Neural crest cell (in vitro differentiated cells): ENCODE measurements around the gene SEMA3A. TPM values are rescaled to one million over a fixed set of nuclear protein-coding genes. Genes with fewer than 3 reads are reported as not detected.

Source experiments
- DNase-seq: peaks from one replicate; pipeline ENCODE4 v3.0.0; 2021; ENCODE audit warnings: low read depth, mixed read lengths, low spot score
- H3K27ac Mint-ChIP-seq: one replicate; pipeline ENCODE4 v1.8.0; 2021; ENCODE audit warnings: mild to moderate bottlenecking, mixed read lengths; ENCODE audit not compliant: unreplicated experiment
- H3K27me3 Mint-ChIP-seq: 2 replicates; pipeline ENCODE4 v1.8.0; 2021; ENCODE audit warnings: low read depth, mild to moderate bottlenecking, mixed read lengths
- H3K36me3 Mint-ChIP-seq: 2 replicates; pipeline ENCODE4 v1.8.0; 2021; ENCODE audit warnings: low read depth, mild to moderate bottlenecking, mixed read lengths
- H3K4me1 Mint-ChIP-seq: 2 replicates; pipeline ENCODE4 v1.8.0; 2021; ENCODE audit warnings: mixed read lengths
- H3K4me3 Mint-ChIP-seq: one replicate; pipeline ENCODE4 v1.8.0; 2021; ENCODE audit warnings: mild to moderate bottlenecking, mixed read lengths
- H3K9me3 Mint-ChIP-seq: 2 replicates; pipeline ENCODE4 v1.8.0; 2021; ENCODE audit warnings: mixed read lengths
- CTCF ChIP-seq: fragments of 200-600 bp; sonication (generic); conservative IDR thresholded peaks from 2 replicates; pipeline ENCODE4 v1.5.0; 2021; ENCODE audit warnings: antibody characterized with exemption, mild to moderate bottlenecking
- total RNA-seq: library from RNA; stranded (reverse); gene quantifications from 2 replicates; pipeline ENCODE4 v1.2.1, GENCODE V29; 2021

Gene SEMA3A
- total RNA-seq, 1 donor from 2014 or later = 24.7 TPM

GRCh38 chr7:84190016-84190705, 4.4 kb downstream of the SEMA3A start:
- H3K9me3 Mint-ChIP-seq = no peaks in the 10 kb centered on the region
- no peaks in the 10 kb centered on the region for H3K36me3 Mint-ChIP-seq
- no peak overlapping the region for H3K27ac Mint-ChIP-seq
- DNase-seq = no peak
- peaks cover 26% of the 10 kb centered on the region for H3K4me1 Mint-ChIP-seq
- TF ChIP-seq CTCF = no peak
- H3K27me3 Mint-ChIP-seq = no peaks in the 10 kb centered on the region
- no peak overlapping the region for H3K4me3 Mint-ChIP-seq

GRCh38 chr7:84188786-84189405, 5.7 kb downstream of the SEMA3A start:
- peaks cover 23% of the 10 kb centered on the region for H3K4me1 Mint-ChIP-seq
- peak; percentile 56 for TF ChIP-seq CTCF
- H3K27ac Mint-ChIP-seq = no peak overlapping the region
- H3K4me3 Mint-ChIP-seq = no peak overlapping the region
- H3K27me3 Mint-ChIP-seq = no peaks in the 10 kb centered on the region
- H3K9me3 Mint-ChIP-seq = no peaks in the 10 kb centered on the region
- no peak for DNase-seq
- H3K36me3 Mint-ChIP-seq = no peaks in the 10 kb centered on the region

- H3K9me3 Mint-ChIP-seq = no peaks in the 10 kb centered on the region
- TF ChIP-seq CTCF = no peak
- H3K27me3 Mint-ChIP-seq = no peaks in the 10 kb centered on the region
- H3K27ac Mint-ChIP-seq = no peak overlapping the region
- H3K4me3 Mint-ChIP-seq = no peak overlapping the region
- peaks cover 20% of the 10 kb centered on the region for H3K4me1 Mint-ChIP-seq
- DNase-seq = no peak
- no peaks in the 10 kb centered on the region for H3K36me3 Mint-ChIP-seq
These were observed 6.6 kb downstream of the SEMA3A start for GRCh38 chr7:84187813-84188510.

GRCh38 chr7:84187087-84187805, 7.3 kb downstream of the SEMA3A start:
- Mint-ChIP-seq H3K4me1 (peaks cover 20% of the 10 kb centered on the region), H3K27me3 (no peaks in the 10 kb centered on the region), H3K9me3 (no peaks in the 10 kb centered on the region), H3K4me3 (no peak overlapping the region), H3K27ac (peak overlapping the region; percentile 8), H3K36me3 (no peaks in the 10 kb centered on the region)
- DNase-seq = no peak
- TF ChIP-seq CTCF = no peak

- Mint-ChIP-seq H3K36me3 (no peaks in the 10 kb centered on the region), H3K9me3 (no peaks in the 10 kb centered on the region), H3K27ac (no peak overlapping the region), H3K4me3 (no peak overlapping the region), H3K4me1 (peaks cover 17% of the 10 kb centered on the region), H3K27me3 (no peaks in the 10 kb centered on the region)
- TF ChIP-seq CTCF = no peak
- no peak for DNase-seq
These were observed 10.8 kb downstream of the SEMA3A start for GRCh38 chr7:84183741-84184140.
